C4-2B (cell line): ENCODE measurements around the gene GHR.
"Not testable (repeated sequence)": the region's sequence is repeated elsewhere in the genome, so short reads cannot be mapped to it uniquely, and the experiment has no call there.

Source experiments
- H3K27ac ChIP-seq: fragments of 450-650 bp; 2 replicates; pipeline ENCODE4 v1.5.1; 2017
- ZFX ChIP-seq: fragments of 450-650 bp; IDR thresholded peaks from 2 replicates; pipeline ENCODE4 v1.6.1; 2017
- TF ChIP-seq, protein P1 (sequence below): fragments of 450-650 bp; conservative IDR thresholded peaks from 2 replicates; pipeline ENCODE4 v1.5.1; 2017; ENCODE audit warnings: mild to moderate bottlenecking

GHR gene

DNA sequence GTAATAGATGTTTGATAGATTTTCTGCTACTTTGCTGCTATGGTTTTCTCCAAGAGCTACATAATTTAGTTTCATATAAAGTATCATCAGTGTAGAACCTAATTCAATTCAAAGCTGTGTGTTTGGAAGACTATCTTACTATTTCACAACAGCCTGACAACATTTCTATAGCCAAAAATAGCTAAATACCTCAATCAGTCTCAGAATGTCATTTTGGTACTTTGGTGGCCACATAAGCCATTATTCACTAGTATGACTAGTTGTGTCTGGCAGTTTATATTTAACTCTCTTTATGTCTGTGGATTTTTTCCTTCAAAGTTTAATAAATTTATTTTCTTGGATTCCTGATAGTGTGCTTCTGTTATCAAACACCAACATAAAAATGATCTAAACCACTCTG, 298.2 kb downstream of the GHR start:
- H3K27ac ChIP-seq = no peak overlapping the region
- no peak for TF ChIP-seq ZFX
- TF ChIP-seq, protein P1, sequence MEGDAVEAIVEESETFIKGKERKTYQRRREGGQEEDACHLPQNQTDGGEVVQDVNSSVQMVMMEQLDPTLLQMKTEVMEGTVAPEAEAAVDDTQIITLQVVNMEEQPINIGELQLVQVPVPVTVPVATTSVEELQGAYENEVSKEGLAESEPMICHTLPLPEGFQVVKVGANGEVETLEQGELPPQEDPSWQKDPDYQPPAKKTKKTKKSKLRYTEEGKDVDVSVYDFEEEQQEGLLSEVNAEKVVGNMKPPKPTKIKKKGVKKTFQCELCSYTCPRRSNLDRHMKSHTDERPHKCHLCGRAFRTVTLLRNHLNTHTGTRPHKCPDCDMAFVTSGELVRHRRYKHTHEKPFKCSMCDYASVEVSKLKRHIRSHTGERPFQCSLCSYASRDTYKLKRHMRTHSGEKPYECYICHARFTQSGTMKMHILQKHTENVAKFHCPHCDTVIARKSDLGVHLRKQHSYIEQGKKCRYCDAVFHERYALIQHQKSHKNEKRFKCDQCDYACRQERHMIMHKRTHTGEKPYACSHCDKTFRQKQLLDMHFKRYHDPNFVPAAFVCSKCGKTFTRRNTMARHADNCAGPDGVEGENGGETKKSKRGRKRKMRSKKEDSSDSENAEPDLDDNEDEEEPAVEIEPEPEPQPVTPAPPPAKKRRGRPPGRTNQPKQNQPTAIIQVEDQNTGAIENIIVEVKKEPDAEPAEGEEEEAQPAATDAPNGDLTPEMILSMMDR = no peak

DNA sequence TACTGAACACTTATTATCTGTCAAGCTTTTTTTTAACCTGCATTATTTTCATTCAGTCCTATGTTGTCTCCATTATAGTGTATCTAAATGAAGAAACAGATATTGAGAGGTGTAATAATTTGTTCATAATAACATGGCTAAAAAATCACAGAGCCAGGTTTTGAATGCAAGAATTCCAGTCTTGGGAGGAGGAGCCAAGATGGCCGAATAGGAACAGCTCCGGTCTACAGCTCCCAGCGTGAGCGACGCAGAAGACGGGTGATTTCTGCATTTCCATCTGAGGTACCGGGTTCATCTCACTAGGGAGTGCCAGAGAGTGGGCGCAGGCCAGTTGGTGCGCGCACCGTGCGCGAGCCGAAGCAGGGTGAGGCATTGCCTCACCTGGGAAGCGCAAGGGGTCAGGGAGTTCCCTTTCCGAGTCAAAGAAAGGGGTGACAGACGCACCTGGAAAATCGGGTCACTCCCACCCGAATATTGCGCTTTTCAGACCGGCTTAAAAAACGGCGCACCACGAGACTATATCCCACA, 311.4 kb downstream of the GHR start:
- not testable (repeated sequence) for H3K27ac ChIP-seq

DNA sequence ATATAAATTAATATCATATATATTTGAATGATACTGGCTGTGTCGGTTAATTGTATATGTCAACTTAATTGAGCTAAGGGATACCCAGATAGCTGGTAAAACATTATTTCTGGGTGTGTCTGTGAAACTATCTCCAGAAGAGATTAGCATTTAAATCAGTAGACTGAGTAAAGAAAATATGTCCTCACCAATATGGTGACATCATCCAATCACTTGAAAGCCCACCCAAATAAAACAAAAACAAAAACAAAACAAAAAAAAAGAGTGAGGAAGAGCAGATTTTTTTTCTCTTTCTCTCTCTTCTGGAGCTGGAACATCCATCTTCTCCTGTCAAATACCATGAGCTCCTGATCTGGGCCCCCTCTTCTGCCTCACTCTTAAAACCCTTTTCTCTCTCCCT, 317.7 kb downstream of the GHR start:
- no peak overlapping the region for H3K27ac ChIP-seq
- TF ChIP-seq ZFX = no peak
- TF ChIP-seq, protein P1 = no peak

DNA sequence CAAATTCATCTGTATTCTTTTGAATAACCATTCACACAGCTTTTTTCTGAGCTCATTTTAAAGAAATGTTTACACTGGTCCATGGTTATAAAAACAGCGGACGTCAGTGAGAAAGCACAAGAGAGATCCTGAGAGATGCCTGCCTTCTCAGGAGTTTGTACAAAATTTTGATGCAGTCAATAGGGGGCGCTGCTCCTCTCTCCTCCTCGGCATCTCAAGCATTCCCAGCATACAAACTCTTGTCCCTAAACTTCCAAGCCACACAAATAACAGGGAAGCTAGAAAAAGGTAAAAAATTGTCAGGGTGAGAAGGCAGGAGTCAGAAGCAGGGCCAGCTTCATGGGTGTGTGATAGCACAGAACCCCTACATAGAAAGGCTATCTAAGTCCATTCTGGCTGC, 322.2 kb downstream of the GHR start:
- no peak for TF ChIP-seq ZFX
- TF ChIP-seq, protein P1 = peak; percentile 65
- no peak overlapping the region for H3K27ac ChIP-seq

DNA sequence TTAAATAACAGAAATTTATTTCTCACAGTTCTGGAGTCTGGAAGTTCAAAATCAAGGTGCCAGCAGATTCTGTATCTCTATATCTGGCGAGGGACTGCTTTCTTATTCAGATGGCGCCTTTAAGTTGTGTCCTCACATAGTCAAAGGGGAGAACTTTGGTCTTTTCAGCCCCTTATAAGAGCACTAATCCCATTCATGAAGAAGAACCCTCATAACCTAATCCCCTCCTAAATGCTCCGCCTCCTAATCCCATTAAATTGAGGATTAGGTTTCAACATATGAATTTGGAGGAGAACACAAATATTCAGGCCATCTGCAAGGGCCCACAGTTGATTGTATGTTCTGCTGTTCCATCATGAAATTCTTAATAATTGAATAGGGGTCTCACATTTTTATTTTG, 322.6 kb downstream of the GHR start:
- TF ChIP-seq, protein P1 = no peak

DNA sequence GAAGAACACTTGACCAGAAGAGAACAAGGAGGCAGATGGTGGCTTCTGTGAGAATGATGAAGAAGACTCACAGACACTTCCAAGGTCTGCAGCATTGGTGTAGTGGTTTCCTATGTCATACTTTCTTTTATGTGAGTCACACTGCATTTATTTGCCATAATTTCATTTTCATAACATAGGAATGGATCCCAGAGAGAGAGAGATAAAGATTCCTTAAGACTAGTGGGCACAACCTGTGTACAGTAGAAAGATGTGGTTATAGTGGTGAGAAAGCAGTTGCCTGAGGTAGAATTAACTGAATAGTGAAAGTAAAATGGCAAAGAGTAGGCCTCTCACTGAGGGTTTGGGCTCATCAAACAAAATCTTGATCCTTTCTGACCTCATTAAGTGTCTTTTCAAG, 325.8 kb downstream of the GHR start:
- TF ChIP-seq, protein P1 = no peak
- TF ChIP-seq ZFX = no peak
- H3K27ac ChIP-seq = no peak overlapping the region

More for the DNA sequence above, 322.6 kb downstream of the GHR start:
- no peak overlapping the region for H3K27ac ChIP-seq

DNA sequence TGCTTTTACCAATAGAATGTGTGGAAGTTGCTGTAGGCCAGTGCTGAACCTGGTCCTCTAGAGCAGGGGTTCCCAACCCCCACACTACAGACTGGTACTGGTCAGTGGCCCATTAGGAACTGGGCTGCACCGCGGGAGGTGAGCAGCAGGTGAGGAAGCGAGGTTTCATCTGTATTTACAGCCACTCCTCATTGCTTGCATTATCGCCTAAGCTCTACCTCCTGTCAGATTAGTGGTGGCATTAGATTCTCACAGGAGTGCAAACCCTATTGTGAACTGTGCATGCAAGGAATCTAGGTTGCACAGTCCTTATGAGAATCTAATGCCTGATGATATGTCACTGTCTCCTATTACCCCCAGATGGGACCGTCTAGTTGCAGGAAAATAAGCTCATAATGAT, 327.3 kb downstream of the GHR start:
- H3K27ac ChIP-seq = peak overlapping the region; percentile 28; the same call in 1 of the 2 replicates
- no peak for TF ChIP-seq ZFX
- TF ChIP-seq, protein P1 = no peak

DNA sequence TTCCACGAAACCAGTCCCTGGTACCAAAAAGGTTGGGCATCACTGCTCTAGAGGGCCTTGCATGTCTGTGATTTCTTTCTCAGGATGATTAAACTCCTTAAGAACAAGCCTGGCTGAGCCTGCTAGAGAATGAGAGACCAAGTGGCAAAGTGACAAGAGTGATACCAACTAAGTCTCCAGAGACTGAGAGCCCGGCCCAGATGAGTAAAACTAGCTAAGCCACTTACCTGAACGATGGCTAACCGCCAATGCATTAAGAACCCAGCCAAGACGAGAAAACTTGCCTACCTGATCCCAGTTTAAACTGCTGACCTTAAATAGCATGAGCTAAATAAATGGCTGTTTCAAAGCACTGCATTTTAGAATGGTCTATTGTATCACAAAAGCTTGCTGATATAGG, 327.8 kb downstream of the GHR start:
- no peak overlapping the region for H3K27ac ChIP-seq
- TF ChIP-seq, protein P1 = no peak
- no peak for TF ChIP-seq ZFX
